GM10847 (cell line): ENCODE data around the gene TSPAN15.

Source experiments
- POLR2A ChIP-seq: IDR thresholded peaks from 2 replicates; pipeline ENCODE4 v1.6.1; 2011; ENCODE audit not compliant: insufficient read length; ENCODE audit errors: extremely low read depth

The TSPAN15 gene

DNA sequence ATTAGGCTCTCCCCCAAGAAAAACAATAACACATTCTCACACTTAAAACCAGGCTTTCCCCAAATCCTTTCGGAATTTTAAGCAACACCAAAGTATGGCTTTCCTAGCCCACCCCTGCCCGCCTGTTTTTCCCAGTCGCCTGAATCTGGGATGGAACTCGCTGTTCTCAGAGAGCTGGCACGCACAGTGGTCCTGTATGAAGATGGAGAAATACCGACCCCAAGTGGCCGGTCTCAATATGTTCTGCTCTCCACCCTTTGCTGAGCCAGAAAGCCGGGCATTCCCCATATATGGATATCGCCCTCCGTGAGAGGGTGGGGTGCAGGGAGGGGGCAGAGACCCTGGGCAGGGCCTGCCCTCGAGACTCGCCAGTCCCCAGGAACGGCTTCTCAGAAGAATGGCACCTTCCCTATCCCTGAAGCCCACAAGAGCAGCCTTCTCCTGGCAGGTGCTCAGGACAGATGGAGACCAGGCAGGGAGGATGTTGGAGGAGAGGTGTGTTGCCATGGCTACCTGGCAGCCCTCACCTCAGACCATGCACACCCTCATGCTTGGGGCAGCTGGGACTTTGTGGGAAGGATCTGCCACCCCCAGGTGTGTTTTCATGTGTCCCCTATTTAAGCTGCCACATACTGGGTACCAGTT lies 37.9 kb upstream of the TSPAN15 start:
- TF ChIP-seq POLR2A = no peak

DNA sequence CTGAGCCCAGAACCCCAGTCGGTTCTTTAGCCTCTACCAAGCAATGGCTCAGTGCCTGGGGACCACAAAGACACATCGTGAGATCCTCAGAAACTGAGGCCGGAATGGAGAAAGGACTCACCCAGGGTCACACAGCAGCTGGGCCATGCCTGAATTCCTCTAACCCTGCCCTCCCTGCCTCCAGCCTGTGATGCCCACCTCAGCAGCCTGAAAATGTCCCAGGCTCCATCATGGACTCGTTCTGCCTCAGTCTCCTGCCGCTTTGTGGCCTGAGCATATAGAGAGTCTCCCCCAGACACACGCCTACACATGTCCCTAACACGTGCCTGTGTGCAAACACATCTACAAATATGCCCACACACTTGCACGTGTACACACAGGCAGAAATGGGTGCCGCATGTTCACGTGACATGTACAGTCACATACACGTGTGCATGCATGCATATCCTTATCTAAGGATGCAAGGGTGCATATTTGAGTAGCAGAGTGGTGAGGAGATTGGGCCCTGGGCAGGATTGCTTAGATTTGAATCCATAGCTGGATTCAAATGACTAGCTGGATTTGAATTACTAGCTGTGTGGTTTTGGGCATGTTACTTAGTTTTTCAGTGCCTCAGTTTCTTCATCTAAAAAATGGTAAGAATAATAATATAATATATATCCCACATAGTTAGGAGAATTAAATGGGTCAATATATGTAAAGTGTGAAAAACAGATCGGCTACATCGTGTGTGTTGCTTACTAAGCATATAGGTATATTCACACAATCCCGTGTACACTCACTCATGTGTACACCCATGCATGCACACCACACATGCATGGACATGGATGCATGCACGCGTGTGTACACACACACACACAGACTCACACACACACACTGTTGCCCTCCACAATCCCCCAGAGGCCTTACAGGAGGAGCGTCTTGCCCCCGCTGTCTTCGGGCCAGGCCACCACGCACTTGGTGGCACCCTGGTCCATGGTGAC lies 36.9 kb upstream of the TSPAN15 start:
- no peak for TF ChIP-seq POLR2A

DNA sequence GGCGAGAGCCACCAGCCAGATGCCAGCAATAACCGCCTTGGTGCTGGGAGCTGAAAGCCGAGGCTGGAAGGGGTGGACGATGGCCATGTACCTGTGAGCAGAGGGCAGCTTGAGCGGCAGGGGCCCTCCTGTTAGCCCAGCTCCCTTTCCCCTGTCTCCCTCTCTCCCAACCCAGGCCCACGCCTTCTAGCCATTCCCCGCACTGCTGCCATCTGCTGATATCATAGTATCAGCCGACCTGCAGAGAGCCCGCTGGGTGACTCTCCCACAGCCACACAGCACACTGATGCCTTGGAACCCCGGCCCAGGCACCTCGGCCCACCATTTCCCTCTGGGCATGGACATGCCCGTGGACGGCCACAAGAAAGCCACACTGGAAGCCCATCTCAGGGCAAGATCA lies 36.2 kb upstream of the TSPAN15 start:
- no peak for TF ChIP-seq POLR2A

DNA sequence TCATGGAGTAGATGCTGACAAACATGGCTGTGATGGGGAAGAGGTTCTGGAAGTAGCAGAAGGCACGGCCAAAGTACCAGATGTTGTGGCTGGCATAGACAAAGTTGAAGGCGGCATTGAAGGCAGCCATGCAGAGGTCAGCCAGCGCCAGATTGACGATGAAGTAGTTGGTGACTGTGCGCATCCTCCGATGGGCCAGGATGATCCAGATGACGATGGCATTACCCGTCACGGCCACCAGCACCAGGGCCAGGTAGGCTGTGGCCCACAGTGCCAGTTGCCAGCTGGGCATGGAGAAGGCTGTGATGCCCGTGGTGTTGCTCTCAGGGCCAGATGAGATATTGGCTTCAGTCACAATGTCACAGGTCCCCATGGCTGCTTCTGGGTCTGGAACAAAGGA lies 35.3 kb upstream of the TSPAN15 start:
- TF ChIP-seq POLR2A = no peak

DNA sequence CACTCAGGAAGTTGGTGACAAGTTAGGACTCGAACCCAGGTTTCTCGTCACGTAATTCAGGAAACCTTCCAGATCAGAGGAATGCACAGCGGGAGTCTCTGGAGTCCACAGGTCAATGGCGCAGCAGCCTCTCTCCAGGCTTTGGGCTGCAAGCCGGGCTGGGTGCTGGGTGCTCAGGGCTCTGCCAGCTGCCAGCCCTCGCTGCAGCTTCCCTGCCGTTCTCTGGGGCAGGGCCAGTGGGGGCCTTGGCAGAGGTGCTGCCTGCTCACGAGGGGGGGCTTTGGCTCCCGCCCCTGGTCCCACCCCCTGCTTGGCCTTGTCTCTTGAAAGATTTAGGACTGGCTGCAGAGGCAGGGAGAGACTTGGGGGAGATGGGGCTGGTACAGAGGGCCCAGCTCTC lies 34.6 kb upstream of the TSPAN15 start, which contains the start of gene TACR2:
TACR2 (minus strand) TSS at position 224 of the 400 bp plus-strand sequence. CDS start 595 bp downstream, outside the sequence.
- no peak for TF ChIP-seq POLR2A

DNA sequence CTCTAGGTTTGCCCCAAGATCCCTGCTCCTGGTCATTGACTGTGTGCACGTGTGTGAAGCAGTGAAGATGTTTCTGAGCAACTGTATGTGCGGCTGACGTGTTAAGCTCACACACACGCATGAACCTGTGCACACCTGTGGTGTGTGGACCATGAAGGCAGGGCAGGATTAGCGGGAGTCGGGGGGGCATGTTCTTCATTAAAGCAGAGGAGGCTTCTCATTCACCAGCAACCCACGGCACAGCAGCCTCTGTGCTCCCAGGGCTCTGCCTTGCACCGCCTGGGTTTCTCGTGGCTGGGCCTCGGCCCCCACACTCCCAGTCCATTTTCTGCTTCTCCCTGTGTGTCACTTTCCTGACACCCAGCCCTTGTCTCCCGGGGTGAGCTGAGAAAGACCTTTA lies 33.7 kb upstream of the TSPAN15 start:
- no peak for TF ChIP-seq POLR2A

DNA sequence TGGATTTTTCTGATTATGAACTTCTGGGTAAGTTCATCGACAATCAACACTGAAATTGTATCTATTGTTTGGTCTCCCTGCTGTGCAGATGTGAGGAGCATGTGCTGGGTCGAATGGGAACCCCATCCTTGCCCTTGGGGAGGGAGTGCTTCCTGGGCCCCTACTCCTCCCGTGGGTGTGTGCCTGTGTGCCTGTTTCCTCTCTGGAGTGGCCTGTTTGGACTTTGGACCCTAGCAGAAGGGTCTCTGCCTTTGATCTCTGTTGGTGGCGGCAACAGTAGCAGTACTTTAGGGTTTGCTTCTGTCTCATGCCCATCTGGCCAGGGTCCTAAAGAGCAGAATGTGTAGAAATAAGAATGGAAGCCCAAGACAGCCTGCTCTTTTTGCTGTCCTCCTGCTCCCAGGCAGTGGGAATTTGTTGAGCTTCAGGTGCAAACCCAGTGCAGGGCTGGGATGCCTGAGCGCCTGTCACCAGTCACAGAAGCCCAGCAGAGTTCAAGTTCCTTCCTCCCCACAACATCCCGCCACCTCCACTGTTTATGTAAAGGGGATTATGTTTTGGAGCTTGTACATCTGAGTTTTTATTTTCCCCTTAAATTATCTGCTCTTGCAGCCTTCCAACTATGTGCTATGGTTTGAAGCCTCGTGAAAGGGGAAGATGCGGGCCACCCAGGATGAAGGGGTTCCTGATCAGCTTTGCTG lies 33.1 kb upstream of the TSPAN15 start:
- TF ChIP-seq POLR2A = no peak

DNA sequence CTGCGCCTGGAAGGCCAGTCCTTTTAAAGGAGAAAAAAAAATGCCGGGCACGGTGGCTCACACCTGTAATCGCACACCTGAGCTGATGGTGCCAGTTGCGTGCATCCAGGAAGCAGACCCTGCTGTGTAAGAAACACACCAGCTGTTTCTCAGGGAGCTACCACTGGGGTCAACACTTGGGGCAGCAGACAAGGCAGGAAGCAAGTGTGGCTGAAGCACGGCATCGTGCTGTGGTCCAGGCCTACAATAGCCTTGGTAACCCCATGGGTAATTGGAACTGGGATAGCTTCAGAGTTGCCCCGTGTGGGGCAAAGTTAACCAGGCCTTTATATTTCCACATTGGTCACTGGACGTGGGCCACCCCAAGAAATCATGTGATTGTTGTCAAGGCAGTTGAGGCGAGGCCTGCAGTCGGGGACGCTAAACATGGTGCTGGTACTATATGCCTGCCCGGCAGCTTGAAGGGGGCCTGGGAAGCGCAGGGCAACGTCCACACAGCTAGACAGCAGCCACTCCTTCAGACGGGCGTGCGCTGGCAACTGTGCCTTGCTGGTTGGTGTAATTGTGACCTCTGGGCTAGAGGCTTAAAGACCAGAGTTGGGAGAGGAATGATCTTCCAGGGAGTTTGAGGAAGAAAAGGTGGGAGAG lies 32.0 kb upstream of the TSPAN15 start:
- no peak for TF ChIP-seq POLR2A

DNA sequence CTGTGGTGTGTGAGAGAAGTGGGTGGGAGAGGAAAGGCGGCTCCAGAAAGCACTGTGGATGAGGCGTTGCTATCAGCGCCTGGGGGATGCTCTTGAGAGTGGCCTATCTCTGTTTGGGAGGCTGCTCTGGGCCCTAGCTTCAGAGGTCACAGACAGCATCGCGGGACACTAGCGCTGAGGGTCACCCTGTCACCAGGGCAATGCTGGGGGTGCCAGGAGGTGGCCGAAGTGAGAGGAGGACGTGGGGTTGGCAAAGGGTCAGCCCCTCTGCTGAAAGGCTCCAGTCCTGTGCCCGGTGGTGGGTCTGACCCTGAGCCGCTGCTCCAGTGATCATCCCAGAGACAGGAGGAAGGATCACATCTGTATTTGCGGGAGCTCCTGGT lies 31.5 kb upstream of the TSPAN15 start:
- no peak for TF ChIP-seq POLR2A

DNA sequence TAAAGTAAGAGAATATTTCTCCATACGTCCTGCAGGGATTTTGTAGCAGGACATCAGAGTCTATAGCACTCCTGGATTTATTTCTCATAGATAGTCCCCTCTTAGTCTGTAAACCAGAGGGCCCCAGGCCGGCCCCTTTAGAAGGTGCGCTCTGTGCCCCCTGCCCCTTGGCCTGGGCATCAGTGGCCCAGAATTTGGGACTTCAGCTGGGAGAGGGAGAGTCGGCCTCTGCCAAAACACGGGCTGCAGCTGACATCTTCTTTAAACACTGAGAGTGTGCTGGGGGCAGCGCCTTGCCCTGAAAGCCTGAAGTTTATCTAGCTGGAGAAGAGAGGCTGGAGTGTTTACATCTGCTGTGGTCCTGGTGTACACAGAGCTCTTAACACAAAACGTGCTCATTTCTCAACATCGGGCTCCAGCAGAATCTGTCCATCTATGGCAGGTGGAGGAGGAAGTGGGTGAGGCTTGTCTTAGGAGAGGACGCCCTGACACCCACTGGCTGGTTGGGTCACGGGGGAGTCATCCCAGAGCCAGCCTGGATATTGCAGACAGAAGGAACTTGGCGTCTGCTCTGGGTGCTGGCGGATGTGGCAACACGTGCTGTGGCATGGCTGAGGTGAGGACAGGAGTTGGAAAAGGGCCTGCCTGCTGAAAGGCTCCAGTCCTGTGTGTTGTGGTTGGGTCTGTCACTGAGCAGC lies 29.5 kb upstream of the TSPAN15 start:
- no peak for TF ChIP-seq POLR2A

DNA sequence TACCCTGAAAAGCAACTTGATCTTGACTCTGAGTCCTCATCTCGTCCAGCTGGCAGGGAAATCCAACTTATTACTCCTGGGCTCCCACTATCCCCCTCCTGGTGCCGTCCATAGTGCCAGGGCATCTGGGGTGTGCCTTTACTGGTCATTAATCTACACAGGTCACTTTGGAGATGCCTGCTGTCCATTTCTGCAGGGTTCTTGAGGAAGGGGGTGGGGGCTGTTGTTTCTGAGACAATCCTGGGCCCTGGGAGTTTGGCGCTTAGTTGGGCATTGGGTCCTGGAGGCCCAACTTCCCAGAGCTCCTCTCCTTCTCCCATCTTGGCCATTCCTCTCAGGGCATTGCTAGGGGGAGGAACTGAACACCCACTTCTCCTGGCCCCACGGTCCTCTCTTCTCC lies 28.6 kb upstream of the TSPAN15 start:
- no peak for TF ChIP-seq POLR2A

DNA sequence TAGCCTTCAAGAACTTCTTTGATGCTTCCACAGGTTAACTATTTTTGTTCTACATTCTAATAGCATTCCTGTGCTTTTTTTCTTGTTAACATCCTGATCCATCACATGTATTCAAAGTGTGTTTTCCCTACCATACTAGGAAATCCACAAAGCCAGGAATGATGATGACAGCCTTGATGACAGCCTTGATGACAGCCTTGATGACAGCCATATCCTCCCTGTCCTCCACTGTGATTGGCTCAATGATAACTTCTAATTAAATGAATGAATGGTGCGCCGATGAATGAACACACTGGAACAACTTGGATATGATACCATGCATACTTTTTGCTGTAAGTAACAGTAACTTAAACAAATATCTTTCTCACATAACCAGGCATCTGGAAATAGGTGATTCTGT lies 26.2 kb upstream of the TSPAN15 start:
- TF ChIP-seq POLR2A = no peak

DNA sequence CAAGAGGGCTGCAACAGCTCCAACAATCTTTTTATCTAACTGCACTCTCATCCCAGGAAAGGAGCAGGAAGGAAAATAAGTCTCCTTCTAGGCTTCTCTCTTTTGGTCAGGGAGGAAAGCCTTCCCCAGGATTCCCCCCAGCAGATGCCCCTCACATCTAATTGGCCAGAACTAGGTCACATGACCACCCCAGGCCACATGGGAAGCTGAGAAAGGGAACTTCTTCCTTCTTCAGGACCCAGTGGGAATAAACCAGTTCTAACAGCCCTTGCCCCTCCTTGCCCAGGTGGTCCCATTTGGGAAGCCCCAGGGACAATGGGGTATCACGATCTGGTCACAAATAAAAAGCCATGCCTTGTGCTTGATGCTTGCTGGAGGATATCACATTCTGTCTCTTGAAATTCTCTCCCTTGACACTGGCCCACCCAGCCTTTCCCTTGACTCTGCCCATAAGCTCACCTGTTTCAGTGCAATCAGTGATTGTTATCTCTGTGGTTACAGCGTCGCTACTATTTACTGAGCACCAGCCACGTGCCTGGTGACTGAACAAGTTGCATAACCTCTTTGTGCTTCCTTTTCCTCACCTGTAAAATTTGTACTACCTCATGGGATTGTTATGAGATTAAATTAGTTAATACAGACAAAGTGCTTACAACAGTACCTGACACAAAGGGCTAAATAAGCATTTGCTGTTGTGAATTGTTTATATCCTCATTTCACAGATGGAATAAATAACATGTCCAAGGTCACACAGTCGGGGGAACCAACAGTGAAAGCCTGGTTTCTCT lies 25.6 kb upstream of the TSPAN15 start:
- no peak for TF ChIP-seq POLR2A

DNA sequence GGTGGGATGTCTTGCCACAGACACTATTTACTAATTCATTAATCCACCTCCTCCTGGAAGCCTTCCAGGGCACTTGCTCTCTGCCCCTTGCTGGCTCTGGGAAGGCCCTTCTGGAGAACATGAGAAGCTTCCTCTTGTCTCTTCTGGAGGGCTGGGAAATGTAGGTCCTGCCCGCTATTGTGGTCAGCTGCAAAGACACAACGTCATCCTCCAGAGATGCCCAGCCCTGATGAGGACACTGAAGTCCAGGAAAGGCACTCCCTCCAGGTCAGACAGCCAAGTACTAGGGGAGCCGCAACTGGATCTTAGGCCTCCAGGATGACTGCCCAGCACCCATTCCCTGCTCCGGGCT lies 24.9 kb upstream of the TSPAN15 start:
- no peak for TF ChIP-seq POLR2A
